Hepatocyte (in vitro differentiated cells): ENCODE results near the gene MT1G. TPM values are rescaled to one million over a fixed set of nuclear protein-coding genes. Genes with fewer than 3 reads are reported as not detected.
"Not testable (repeated sequence)": the region's sequence is repeated elsewhere in the genome, so short reads cannot be mapped to it uniquely, and the experiment has no call there.

Source experiments
- DNase-seq: peaks from one replicate; pipeline ENCODE4 v3.0.0-alpha.2; 2016; ENCODE audit warnings: low spot score
- H2AFZ ChIP-seq: fragments of 200-600 bp; sonication (generic); 2 replicates; pipeline ENCODE4 v1.6.0; 2016; ENCODE audit warnings: antibody characterized with exemption, mild to moderate bottlenecking
- H3K27ac ChIP-seq: fragments of 200-600 bp; sonication (generic); 2 replicates; pipeline ENCODE4 v1.5.1; 2016; ENCODE audit warnings: mild to moderate bottlenecking
- H3K27me3 ChIP-seq: fragments of 200-600 bp; sonication (generic); 2 replicates; pipeline ENCODE4 v1.6.1; 2016
- H3K36me3 ChIP-seq: fragments of 200-600 bp; sonication (generic); replicated peaks from 2 replicates; pipeline ENCODE4 v1.5.1; 2016; ENCODE audit warnings: low read depth; ENCODE audit not compliant: insufficient read depth
- H3K4me1 ChIP-seq: fragments of 200-600 bp; sonication (generic); 2 replicates; pipeline ENCODE4 v1.5.1; 2016; ENCODE audit warnings: mild to moderate bottlenecking, moderate library complexity; ENCODE audit not compliant: insufficient read depth
- H3K4me2 ChIP-seq: fragments of 200-600 bp; sonication (generic); 2 replicates; pipeline ENCODE4 v1.6.0; 2016
- H3K4me3 ChIP-seq: fragments of 200-600 bp; sonication (generic); 2 replicates; pipeline ENCODE4 v1.5.1; 2016; ENCODE audit warnings: mild to moderate bottlenecking
- H3K79me2 ChIP-seq: fragments of 200-600 bp; sonication (generic); 2 replicates; pipeline ENCODE4 v1.6.0; 2017; ENCODE audit warnings: mild to moderate bottlenecking
- H3K9me2 ChIP-seq: fragments of 200-600 bp; sonication (generic); replicated peaks from 2 replicates; pipeline ENCODE4 v1.6.0; 2017; ENCODE audit warnings: mild to moderate bottlenecking; ENCODE audit not compliant: insufficient read depth
- H3K9me3 ChIP-seq: fragments of 200-600 bp; sonication (generic); 2 replicates; pipeline ENCODE4 v1.5.1; 2016; ENCODE audit warnings: low read depth, mild to moderate bottlenecking
- H4K20me1 ChIP-seq: fragments of 200-600 bp; sonication (generic); 2 replicates; pipeline ENCODE4 v1.6.0; 2016; ENCODE audit warnings: mild to moderate bottlenecking; ENCODE audit not compliant: insufficient read depth, poor library complexity, severe bottlenecking
- EZH2 ChIP-seq: fragments of 200-600 bp; sonication (generic); IDR thresholded peaks from 2 replicates; pipeline ENCODE4 v1.6.1; 2016; ENCODE audit warnings: antibody characterized with exemption, mild to moderate bottlenecking, borderline replicate concordance
- EZH2phosphoT487 ChIP-seq: fragments of 200-600 bp; sonication (generic); IDR thresholded peaks from one replicate; pipeline ENCODE4 v1.6.1; 2018; ENCODE audit warnings: antibody characterized with exemption, mild to moderate bottlenecking, low read depth, moderate library complexity; ENCODE audit not compliant: unreplicated experiment, severe bottlenecking
- WGBS: methylation state at CpG from one replicate; pipeline ENCODE4 v1.1.6; 2016; ENCODE audit warnings: low lambda C conversion rate; ENCODE audit errors: missing lambda C conversion rate; 5-methylcytosine and 5-hydroxymethylcytosine counted together
- polyA plus RNA-seq: library from polyadenylated mRNA; unstranded; fragments of >200 nt; fragmentation: Nextera tagmentation; extraction: Ambion mirVana; gene quantifications from 2 replicates; pipeline ENCODE4 v1.2.1, GENCODE V29; 2016
- total RNA-seq: library from RNA; depleted of rRNA; stranded (reverse); fragments of >200 nt; gene quantifications from 2 replicates; pipeline ENCODE4 v1.2.3, GENCODE V29; 2014
- TF ChIP-seq, protein P1 (sequence below): fragments of 200-600 bp; sonication (generic); IDR thresholded peaks from 2 replicates; pipeline ENCODE4 v1.5.1; 2016; ENCODE audit warnings: antibody characterized with exemption, mild to moderate bottlenecking; ENCODE audit not compliant: poor library complexity

Gene MT1G
- total and polyA plus RNA-seq, 2 experiments from 2014 or later: 44.5 to 64.1 TPM

DNA sequence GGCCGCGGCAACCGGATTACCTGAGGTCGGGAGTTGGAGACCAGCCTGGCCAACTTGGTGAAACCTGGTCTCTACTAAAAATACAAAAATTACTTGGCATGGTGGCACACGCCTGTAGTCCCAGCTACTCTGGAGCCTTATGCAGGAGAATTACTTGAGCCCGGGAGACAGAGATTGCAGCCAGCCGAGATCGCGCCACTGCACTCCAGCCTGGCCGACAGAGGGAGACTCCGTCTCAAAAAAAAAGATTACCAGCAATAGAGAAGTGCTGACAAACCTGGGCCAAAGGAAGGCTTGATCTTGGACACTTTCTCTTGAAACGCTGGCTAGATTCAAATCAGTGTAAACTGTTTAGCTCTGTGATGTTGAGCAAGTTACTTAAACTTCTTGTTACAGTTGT lies 6.1 kb upstream of the MT1G start:
- H4K20me1 ChIP-seq: no peaks in the 10 kb centered on the region
- peaks cover 88% of the 10 kb centered on the region for H3K27me3 ChIP-seq
- no peaks in the 10 kb centered on the region for H3K9me3 ChIP-seq
- TF ChIP-seq EZH2phosphoT487 (no peak), EZH2 (no peak)
- TF ChIP-seq, protein P1, sequence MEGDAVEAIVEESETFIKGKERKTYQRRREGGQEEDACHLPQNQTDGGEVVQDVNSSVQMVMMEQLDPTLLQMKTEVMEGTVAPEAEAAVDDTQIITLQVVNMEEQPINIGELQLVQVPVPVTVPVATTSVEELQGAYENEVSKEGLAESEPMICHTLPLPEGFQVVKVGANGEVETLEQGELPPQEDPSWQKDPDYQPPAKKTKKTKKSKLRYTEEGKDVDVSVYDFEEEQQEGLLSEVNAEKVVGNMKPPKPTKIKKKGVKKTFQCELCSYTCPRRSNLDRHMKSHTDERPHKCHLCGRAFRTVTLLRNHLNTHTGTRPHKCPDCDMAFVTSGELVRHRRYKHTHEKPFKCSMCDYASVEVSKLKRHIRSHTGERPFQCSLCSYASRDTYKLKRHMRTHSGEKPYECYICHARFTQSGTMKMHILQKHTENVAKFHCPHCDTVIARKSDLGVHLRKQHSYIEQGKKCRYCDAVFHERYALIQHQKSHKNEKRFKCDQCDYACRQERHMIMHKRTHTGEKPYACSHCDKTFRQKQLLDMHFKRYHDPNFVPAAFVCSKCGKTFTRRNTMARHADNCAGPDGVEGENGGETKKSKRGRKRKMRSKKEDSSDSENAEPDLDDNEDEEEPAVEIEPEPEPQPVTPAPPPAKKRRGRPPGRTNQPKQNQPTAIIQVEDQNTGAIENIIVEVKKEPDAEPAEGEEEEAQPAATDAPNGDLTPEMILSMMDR: peak; percentile 53
- H3K4me2 ChIP-seq: no peak overlapping the region
- H2AFZ ChIP-seq: no peak overlapping the region
- no peak for DNase-seq
- no peak overlapping the region for H3K4me3 ChIP-seq
- H3K79me2 ChIP-seq: no peaks in the 10 kb centered on the region
- no peak overlapping the region for H3K27ac ChIP-seq
- no peaks in the 10 kb centered on the region for H3K9me2 ChIP-seq
- no peaks in the 10 kb centered on the region for H3K36me3 ChIP-seq
- no peaks in the 10 kb centered on the region for H3K4me1 ChIP-seq
- 38% methylated on average over 12 of the region's 12 CpGs for WGBS

GRCh38 chr16:56672761-56673536 lies 5.1 kb upstream of the MT1G start:
- no peaks in the 10 kb centered on the region for H3K36me3 ChIP-seq
- H3K79me2 ChIP-seq: no peaks in the 10 kb centered on the region
- no peak overlapping the region for H3K27ac ChIP-seq
- H2AFZ ChIP-seq: no peak overlapping the region
- H3K9me3 ChIP-seq: no peaks in the 10 kb centered on the region
- H3K27me3 ChIP-seq: peaks cover 96% of the 10 kb centered on the region
- no peaks in the 10 kb centered on the region for H4K20me1 ChIP-seq
- TF ChIP-seq EZH2: no peak
- TF ChIP-seq, protein P1: no peak
- TF ChIP-seq EZH2phosphoT487: no peak
- H3K4me2 ChIP-seq: no peak overlapping the region
- H3K4me3 ChIP-seq: no peak overlapping the region
- 86% methylated on average over 11 of the region's 11 CpGs for WGBS
- H3K4me1 ChIP-seq: no peaks in the 10 kb centered on the region
- H3K9me2 ChIP-seq: no peaks in the 10 kb centered on the region
- DNase-seq: no peak

DNA sequence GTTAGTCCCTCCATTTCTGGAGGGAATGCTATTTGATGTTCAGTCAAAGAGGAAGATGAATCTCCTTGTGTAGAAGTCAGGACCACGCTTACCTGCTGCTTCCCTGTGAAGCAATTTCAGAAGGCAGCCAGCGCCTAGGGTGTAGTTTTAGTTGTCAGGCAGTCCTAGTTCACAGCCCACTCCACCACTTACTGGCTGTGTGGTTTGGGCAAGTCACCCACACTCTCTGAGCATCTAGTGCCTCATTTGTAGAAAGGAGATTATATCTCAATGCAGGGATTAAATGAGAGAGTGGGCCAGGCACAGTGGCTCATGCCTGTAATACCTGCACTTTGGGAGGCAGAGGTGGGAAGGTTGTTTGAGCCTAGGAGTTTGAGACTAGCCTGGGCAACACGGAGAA lies 4.3 kb upstream of the MT1G start:
- H3K27ac ChIP-seq, DNase-seq, H3K9me2 ChIP-seq, H3K4me1 ChIP-seq, H4K20me1 ChIP-seq, H2AFZ ChIP-seq, H3K36me3 ChIP-seq, H3K4me2 ChIP-seq, H3K9me3 ChIP-seq, H3K4me3 ChIP-seq, H3K79me2 ChIP-seq: not testable (repeated sequence)
- WGBS: 88% methylated on average over 3 of the region's 3 CpGs
- peaks cover 96% of the 10 kb centered on the region for H3K27me3 ChIP-seq

DNA sequence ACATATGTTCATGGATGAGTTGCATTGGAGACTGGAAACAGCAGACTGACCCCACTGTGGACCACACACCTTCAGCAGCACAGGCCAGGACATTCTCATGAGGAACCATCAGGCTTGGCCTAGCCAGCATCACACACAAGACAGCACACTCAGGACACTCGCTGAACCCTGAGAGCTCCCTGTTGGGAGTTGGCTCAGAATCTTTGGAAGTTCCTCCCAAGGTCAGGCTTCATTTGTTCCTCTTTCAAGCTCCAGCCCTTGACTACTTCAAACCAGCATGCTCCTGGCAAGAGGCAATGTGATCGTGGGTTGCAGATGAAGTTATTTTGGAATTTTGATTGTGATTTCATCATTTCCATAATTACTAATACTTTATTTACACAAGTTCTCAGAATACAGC lies 3.8 kb upstream of the MT1G start:
- H3K4me1 ChIP-seq, H3K36me3 ChIP-seq, H3K27ac ChIP-seq, H3K9me2 ChIP-seq, H3K9me3 ChIP-seq, H2AFZ ChIP-seq, H3K4me3 ChIP-seq, DNase-seq, H4K20me1 ChIP-seq, H3K79me2 ChIP-seq, H3K4me2 ChIP-seq: not testable (repeated sequence)
- 78% methylated on average over 2 of the region's 2 CpGs for WGBS
- H3K27me3 ChIP-seq: peaks cover 96% of the 10 kb centered on the region
